ENCODE data around the gene OR5B21.

DNA sequence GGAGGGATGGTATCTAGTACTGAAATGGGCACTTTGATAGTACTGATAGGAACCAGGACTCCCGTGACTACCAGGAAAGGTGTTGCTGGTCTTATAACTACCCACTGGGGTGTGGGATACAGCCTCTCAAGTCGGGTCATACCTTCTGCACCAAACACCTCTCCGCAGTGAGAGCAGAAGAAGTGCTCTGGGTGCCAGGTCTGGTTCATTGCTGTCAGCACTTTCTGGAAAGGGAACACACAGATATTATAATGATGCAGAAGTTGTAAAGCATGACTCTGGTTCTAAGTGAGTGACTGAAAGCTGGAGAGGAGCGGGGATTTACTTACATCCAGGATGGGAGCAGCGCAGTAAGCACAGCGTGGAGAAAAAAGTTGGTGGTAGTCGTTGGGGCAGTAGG lies 41.7 kb upstream of the OR5B21 start:
- TF ChIP-seq TAF1 (IDR thresholded peaks at IDR 0.05; ENCODE audit: borderline replicate concordance, insufficient read depth, low read length) (no peak), POLR2AphosphoS5 (IDR thresholded peaks at IDR 0.05; ENCODE audit: low read depth, low read length) (no peak)
- TF ChIP-seq, protein P1, sequence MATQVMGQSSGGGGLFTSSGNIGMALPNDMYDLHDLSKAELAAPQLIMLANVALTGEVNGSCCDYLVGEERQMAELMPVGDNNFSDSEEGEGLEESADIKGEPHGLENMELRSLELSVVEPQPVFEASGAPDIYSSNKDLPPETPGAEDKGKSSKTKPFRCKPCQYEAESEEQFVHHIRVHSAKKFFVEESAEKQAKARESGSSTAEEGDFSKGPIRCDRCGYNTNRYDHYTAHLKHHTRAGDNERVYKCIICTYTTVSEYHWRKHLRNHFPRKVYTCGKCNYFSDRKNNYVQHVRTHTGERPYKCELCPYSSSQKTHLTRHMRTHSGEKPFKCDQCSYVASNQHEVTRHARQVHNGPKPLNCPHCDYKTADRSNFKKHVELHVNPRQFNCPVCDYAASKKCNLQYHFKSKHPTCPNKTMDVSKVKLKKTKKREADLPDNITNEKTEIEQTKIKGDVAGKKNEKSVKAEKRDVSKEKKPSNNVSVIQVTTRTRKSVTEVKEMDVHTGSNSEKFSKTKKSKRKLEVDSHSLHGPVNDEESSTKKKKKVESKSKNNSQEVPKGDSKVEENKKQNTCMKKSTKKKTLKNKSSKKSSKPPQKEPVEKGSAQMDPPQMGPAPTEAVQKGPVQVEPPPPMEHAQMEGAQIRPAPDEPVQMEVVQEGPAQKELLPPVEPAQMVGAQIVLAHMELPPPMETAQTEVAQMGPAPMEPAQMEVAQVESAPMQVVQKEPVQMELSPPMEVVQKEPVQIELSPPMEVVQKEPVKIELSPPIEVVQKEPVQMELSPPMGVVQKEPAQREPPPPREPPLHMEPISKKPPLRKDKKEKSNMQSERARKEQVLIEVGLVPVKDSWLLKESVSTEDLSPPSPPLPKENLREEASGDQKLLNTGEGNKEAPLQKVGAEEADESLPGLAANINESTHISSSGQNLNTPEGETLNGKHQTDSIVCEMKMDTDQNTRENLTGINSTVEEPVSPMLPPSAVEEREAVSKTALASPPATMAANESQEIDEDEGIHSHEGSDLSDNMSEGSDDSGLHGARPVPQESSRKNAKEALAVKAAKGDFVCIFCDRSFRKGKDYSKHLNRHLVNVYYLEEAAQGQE (IDR thresholded peaks at IDR 0.05; ENCODE audit: insufficient read depth in 1 of 2, low read depth in 2 of 2, low read length in 2 of 2), result no peak
